GM18867 (cell line): Measurements from ENCODE around the gene TNFRSF12A.
"Not testable (repeated sequence)": the region's sequence is repeated elsewhere in the genome, so short reads cannot be mapped to it uniquely, and the experiment has no call there.

Experiments used
- ATAC-seq: cut with Tn5 transposase; IDR thresholded peaks from one replicate; pipeline ENCODE4 v1.9.1; 2021; ENCODE audit warnings: mild to moderate bottlenecking, moderate library complexity; ENCODE audit not compliant: unreplicated experiment

Gene TNFRSF12A

GRCh38 chr16:3060339-3061127 lies 40.4 kb downstream of the TNFRSF12A start:
- ATAC-seq, result no peak

GRCh38 chr16:3062553-3062952 lies 42.4 kb downstream of the TNFRSF12A start:
- ATAC-seq, result no peak

- ATAC-seq, result no peak
Measured at GRCh38 chr16:3063625-3064386, 43.6 kb downstream of the TNFRSF12A start.

- no peak for ATAC-seq
Measured at GRCh38 chr16:3065069-3065741, 45.0 kb downstream of the TNFRSF12A start, which contains the start of gene IL32. TSS of gene IL32 (plus strand) at chr16:3065640. CDS start at chr16:3065812, 172 bp downstream.

GRCh38 chr16:3065742-3066439 lies 45.7 kb downstream of the TNFRSF12A start:
- no peak for ATAC-seq

GRCh38 chr16:3066440-3066748 lies 46.2 kb downstream of the TNFRSF12A start:
- ATAC-seq, result no peak

GRCh38 chr16:3068487-3068886 lies 48.3 kb downstream of the TNFRSF12A start:
- ATAC-seq, result no peak

GRCh38 chr16:3069146-3069545 lies 49.0 kb downstream of the TNFRSF12A start:
- not testable (repeated sequence) for ATAC-seq

GRCh38 chr16:3070608-3071111 lies 50.5 kb downstream of the TNFRSF12A start:
- ATAC-seq, result no peak

- ATAC-seq, result no peak
Measured at GRCh38 chr16:3071655-3072054, 51.5 kb downstream of the TNFRSF12A start.
